Stimulated activated CD4-positive, alpha-beta T cell treated with anti-CD3 and anti-CD28 coated beads, TNF-alpha, amount 100 ng/mL, for 1 hour (primary cell): ENCODE results near the gene SPEM1.

Experiments used
- DNase-seq, 3 donors: peaks; one replicate each; pipeline ENCODE4 v3.0.0-alpha.2; 2020; ENCODE audit warnings: low read depth in 3 of 3, low spot score in 1 of 3

The SPEM1 gene

GRCh38 chr17:7418472-7419152, 1.5 kb upstream of the SPEM1 start:
- no peak for DNase-seq

GRCh38 chr17:7421186-7421585, 1.1 kb downstream of the SPEM1 start:
- no peak for DNase-seq

GRCh38 chr17:7423679-7424078, 3.6 kb downstream of the SPEM1 start:
- DNase-seq = no peak

- DNase-seq = no peak
Measured at GRCh38 chr17:7425316-7425715, 5.2 kb downstream of the SPEM1 start, which contains the start of gene SPEM2. Gene SPEM2, plus strand, starts transcription at chr17:7425616. Its CDS starts 73 bp downstream, at chr17:7425689.

- no peak for DNase-seq
Measured at GRCh38 chr17:7425756-7426155, 5.6 kb downstream of the SPEM1 start.

GRCh38 chr17:7426203-7426863, 6.2 kb downstream of the SPEM1 start:
- DNase-seq = no peak

GRCh38 chr17:7426896-7427489, 6.9 kb downstream of the SPEM1 start:
- no peak for DNase-seq

GRCh38 chr17:7427549-7427948, 7.4 kb downstream of the SPEM1 start:
- no peak for DNase-seq

- DNase-seq = no peak
Measured at GRCh38 chr17:7428557-7428956, 8.4 kb downstream of the SPEM1 start, which contains the start of gene SPEM3. Gene SPEM3, plus strand, starts transcription at chr17:7428857. Its CDS starts 46 bp downstream, at chr17:7428903.

- no peak for DNase-seq
Measured at GRCh38 chr17:7429722-7430121, 9.6 kb downstream of the SPEM1 start.

- no peak for DNase-seq
Measured at GRCh38 chr17:7431231-7431630, 11.1 kb downstream of the SPEM1 start.

GRCh38 chr17:7432296-7432695, 12.2 kb downstream of the SPEM1 start:
- no peak for DNase-seq

GRCh38 chr17:7435676-7436555, 15.8 kb downstream of the SPEM1 start:
- DNase-seq = no peak

- peak; percentile 45 to 70 (median 66) for DNase-seq
Measured at GRCh38 chr17:7436556-7437368, 16.6 kb downstream of the SPEM1 start.

- no peak for DNase-seq
Measured at GRCh38 chr17:7437369-7437863, 17.3 kb downstream of the SPEM1 start.

- DNase-seq = peak in 1 of 3 donors; percentile 49
Measured at GRCh38 chr17:7437950-7438614, 18.0 kb downstream of the SPEM1 start.

- no peak for DNase-seq
Measured at GRCh38 chr17:7438656-7439460, 18.7 kb downstream of the SPEM1 start.

- no peak for DNase-seq
Measured at GRCh38 chr17:7439462-7440112, 19.5 kb downstream of the SPEM1 start, which contains the start of gene FGF11. Gene FGF11, plus strand, starts transcription at chr17:7439512. Its CDS starts 109 bp downstream, at chr17:7439621.
